ENCODE data around the gene BIN1. TPM values are rescaled to one million over a fixed set of nuclear protein-coding genes. Genes with fewer than 3 reads are reported as not detected.

BIN1 gene
- total RNA-seq, 2 experiments from 2014 or later = 1.5 to 14.1 TPM

- no peak overlapping the region for H3K4me3 ChIP-seq (ENCODE audit: low read depth, low read length, poor library complexity, severe bottlenecking)
- no peaks in the 10 kb centered on the region for H3K79me2 ChIP-seq (ENCODE audit: insufficient read depth, low read depth, low read length)
- BruUV-seq (replicated peaks) = no TSS peak
- no peak overlapping the region for H3K4me2 ChIP-seq (ENCODE audit: low read length)
- H2AFZ ChIP-seq (ENCODE audit: low read length) = no peak overlapping the region
- H3K36me3 ChIP-seq (ENCODE audit: insufficient read depth, low read length) = no peaks in the 10 kb centered on the region
- no peaks in the 10 kb centered on the region for H4K20me1 ChIP-seq (ENCODE audit: insufficient read depth, low read length)
- ChIA-PET POLR2A (no interaction called here), CTCF (ENCODE audit: unreplicated experiment) (interaction anchor here (0.5 kb wide), 1 partner anchor 36 kb away, joined by 7 read pairs; no protein-coding TSS in a partner anchor)
- no peak overlapping the region for H3K27ac ChIP-seq (ENCODE audit: low read depth, low read length, poor library complexity, severe bottlenecking)
- DNase-seq (ENCODE audit: low spot score) = no peak
- H3K9me2 ChIP-seq (ENCODE audit: insufficient read depth, low read length) = no peaks in the 10 kb centered on the region
- intact Hi-C loops (cut with micrococcal nuclease; ENCODE audit: unreplicated experiment) = no loop called here
- no peak for TF ChIP-seq EZH2phosphoT487 (IDR thresholded peaks at IDR 0.05; ENCODE audit: borderline replicate concordance, low read depth, low read length)
- TF ChIP-seq CTCF (conservative IDR thresholded peaks at IDR 0.05; ENCODE audit: low read length) = no peak
- H3K9me3 ChIP-seq (ENCODE audit: low read length) = no peaks in the 10 kb centered on the region
- no peaks in the 10 kb centered on the region for H3K4me1 ChIP-seq (ENCODE audit: insufficient read depth, low read length, poor library complexity, severe bottlenecking)
Measured at GRCh38 chr2:127101048-127101611, 5.8 kb downstream of the BIN1 start.

GRCh38 chr2:127100251-127101047 lies 6.5 kb downstream of the BIN1 start:
- Histone ChIP-seq H3K4me2 (ENCODE audit: low read length) (no peak overlapping the region), H3K9me2 (ENCODE audit: insufficient read depth, low read length) (no peaks in the 10 kb centered on the region), H3K9me3 (ENCODE audit: low read length) (no peaks in the 10 kb centered on the region), H3K4me1 (ENCODE audit: insufficient read depth, low read length, poor library complexity, severe bottlenecking) (no peaks in the 10 kb centered on the region), H3K27ac (ENCODE audit: low read depth, low read length, poor library complexity, severe bottlenecking) (no peak overlapping the region), H3K79me2 (ENCODE audit: insufficient read depth, low read depth, low read length) (no peaks in the 10 kb centered on the region), H2AFZ (ENCODE audit: low read length) (no peak overlapping the region), H3K4me3 (ENCODE audit: low read depth, low read length, poor library complexity, severe bottlenecking) (no peak overlapping the region), H4K20me1 (ENCODE audit: insufficient read depth, low read length) (no peaks in the 10 kb centered on the region), H3K36me3 (ENCODE audit: insufficient read depth, low read length) (no peaks in the 10 kb centered on the region)
- intact Hi-C loops (cut with micrococcal nuclease; ENCODE audit: unreplicated experiment) = no loop called here
- BruUV-seq (replicated peaks) = no TSS peak
- ChIA-PET CTCF (ENCODE audit: unreplicated experiment) (no interaction called here), POLR2A (no interaction called here)
- no peak for DNase-seq (ENCODE audit: low spot score)
- TF ChIP-seq CTCF (conservative IDR thresholded peaks at IDR 0.05; ENCODE audit: low read length) (no peak), EZH2phosphoT487 (IDR thresholded peaks at IDR 0.05; ENCODE audit: borderline replicate concordance, low read depth, low read length) (no peak)

- Histone ChIP-seq H3K27ac (ENCODE audit: low read depth, low read length, poor library complexity, severe bottlenecking) (no peak overlapping the region), H3K4me1 (ENCODE audit: insufficient read depth, low read length, poor library complexity, severe bottlenecking) (no peaks in the 10 kb centered on the region), H4K20me1 (ENCODE audit: insufficient read depth, low read length) (no peaks in the 10 kb centered on the region), H3K36me3 (ENCODE audit: insufficient read depth, low read length) (no peaks in the 10 kb centered on the region), H3K4me3 (ENCODE audit: low read depth, low read length, poor library complexity, severe bottlenecking) (no peak overlapping the region), H3K9me3 (ENCODE audit: low read length) (no peaks in the 10 kb centered on the region), H3K9me2 (ENCODE audit: insufficient read depth, low read length) (no peaks in the 10 kb centered on the region), H3K79me2 (ENCODE audit: insufficient read depth, low read depth, low read length) (no peaks in the 10 kb centered on the region), H2AFZ (ENCODE audit: low read length) (no peak overlapping the region), H3K4me2 (ENCODE audit: low read length) (no peak overlapping the region)
- no TSS peak for BruUV-seq (replicated peaks)
- ChIA-PET CTCF (ENCODE audit: unreplicated experiment) (no interaction called here), POLR2A (interaction anchor here (0.6 kb wide), 1 partner anchor 16 kb away, joined by 5 read pairs; no protein-coding TSS in a partner anchor)
- TF ChIP-seq EZH2phosphoT487 (IDR thresholded peaks at IDR 0.05; ENCODE audit: borderline replicate concordance, low read depth, low read length) (no peak), CTCF (conservative IDR thresholded peaks at IDR 0.05; ENCODE audit: low read length) (no peak)
- intact Hi-C loops (cut with micrococcal nuclease; ENCODE audit: unreplicated experiment) = no loop called here
- no peak for DNase-seq (ENCODE audit: low spot score)
Measured at GRCh38 chr2:127098711-127099110, 8.2 kb downstream of the BIN1 start.
